HG02938 (cell line): Measurements from ENCODE around the gene SND1.

ENCODE experiments used
- ATAC-seq: cut with Tn5 transposase; IDR thresholded peaks from one replicate; pipeline ENCODE4 v1.9.1; 2021; ENCODE audit warnings: mild to moderate bottlenecking, moderate library complexity; ENCODE audit not compliant: unreplicated experiment

Gene SND1

GRCh38 chr7:127682140-127682539, 30.1 kb downstream of the SND1 start:
- ATAC-seq: no peak

DNA sequence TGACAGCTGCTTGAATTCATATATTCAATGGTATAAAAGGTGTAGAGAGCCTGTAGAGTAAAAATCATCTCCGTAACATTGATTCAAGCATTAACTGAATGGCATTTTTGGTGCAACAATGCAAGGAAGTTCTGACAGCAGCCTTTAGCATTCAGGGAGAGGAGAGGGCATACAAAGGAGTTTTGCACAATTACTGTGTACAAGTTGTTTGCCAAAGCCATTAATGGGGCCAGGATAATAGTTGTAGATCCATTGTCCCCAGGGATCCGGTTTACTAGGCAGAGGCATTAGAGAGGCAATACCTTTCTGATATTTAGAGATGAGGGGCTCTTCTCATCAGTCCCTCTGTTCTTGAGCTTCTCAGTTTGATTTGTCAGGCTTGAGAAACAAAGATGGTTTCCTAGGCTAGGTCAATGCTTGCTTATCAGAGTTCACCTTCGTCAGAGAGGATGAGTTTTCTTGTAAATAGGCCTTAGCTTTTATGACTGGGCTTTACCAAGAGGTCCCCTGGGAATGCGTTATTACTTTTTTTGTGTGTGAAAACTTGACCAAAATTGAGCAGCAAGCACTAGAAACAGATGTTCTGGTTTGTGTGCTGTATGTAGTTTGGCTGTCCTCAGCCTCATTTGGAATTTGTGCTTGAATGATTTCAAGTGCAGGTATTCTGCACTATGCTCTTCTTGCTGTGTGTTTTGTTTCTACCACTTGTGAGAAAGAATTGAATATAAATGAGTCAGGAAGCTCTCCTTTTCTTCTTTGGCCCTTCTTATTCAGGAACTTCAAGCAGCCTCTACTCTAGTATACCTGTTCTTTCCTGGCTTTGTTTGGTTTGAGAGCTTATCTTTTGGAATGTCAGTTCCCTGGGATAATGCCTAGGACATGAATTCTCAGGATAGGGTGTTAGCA, 32.0 kb downstream of the SND1 start:
- ATAC-seq: peak; percentile 81

GRCh38 chr7:127689194-127689772, 37.3 kb downstream of the SND1 start:
- ATAC-seq: no peak

GRCh38 chr7:127690337-127690736, 38.3 kb downstream of the SND1 start:
- no peak for ATAC-seq

- ATAC-seq: no peak
These were observed 38.8 kb downstream of the SND1 start for GRCh38 chr7:127690806-127691205.

- no peak for ATAC-seq
These were observed 40.2 kb downstream of the SND1 start for GRCh38 chr7:127692200-127692599.

DNA sequence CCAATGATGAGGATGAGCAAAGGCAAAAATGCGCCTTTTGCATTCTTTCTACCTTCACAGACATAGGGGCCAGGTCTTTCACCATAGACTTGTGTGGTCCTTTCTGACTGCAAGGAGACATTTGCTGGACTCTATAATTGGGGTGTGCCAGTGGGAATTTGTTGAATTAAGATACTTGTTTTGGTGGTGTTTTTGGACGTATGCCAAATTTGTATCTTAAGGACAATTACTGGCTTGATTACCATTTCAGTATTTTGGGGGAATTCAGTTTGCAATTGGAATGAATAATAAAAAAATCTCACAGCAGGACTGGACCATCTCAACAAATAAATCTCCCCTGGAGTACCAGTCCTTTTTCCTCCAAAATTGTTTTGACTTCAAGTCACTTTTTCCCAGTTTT, 47.9 kb downstream of the SND1 start:
- no peak for ATAC-seq

- no peak for ATAC-seq
These were observed 50.2 kb downstream of the SND1 start for GRCh38 chr7:127702052-127702652.

- ATAC-seq: no peak
These were observed 50.9 kb downstream of the SND1 start for GRCh38 chr7:127702938-127703337.

- no peak for ATAC-seq
These were observed 52.2 kb downstream of the SND1 start for GRCh38 chr7:127704211-127704610.

GRCh38 chr7:127705461-127705959, 53.5 kb downstream of the SND1 start:
- ATAC-seq: no peak

GRCh38 chr7:127706766-127707165, 54.8 kb downstream of the SND1 start:
- no peak for ATAC-seq

DNA sequence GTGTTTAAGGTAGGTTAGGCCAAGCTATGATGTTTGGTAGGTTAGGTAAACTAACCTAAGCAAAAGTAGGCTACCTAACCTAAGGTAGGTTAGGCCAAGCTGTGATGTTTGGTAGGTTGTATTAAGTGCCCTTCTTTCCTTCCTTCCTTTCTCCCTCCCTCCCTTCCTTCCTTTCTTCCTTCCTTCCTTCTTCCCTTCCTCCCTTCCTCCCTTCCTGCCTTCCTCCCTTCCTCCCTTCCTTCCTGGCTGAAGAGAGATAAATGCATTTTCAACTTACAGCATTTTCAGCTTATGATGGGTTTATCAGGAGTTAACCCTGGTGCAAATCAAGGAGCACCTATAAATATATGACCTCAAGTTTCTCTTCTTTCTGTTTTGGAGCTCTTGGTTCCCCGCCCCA, 56.2 kb downstream of the SND1 start:
- ATAC-seq: no peak

- peak; percentile 75 for ATAC-seq
These were observed 56.8 kb downstream of the SND1 start for GRCh38 chr7:127708788-127709187.

GRCh38 chr7:127710635-127711034, 58.6 kb downstream of the SND1 start:
- no peak for ATAC-seq

- ATAC-seq: no peak
These were observed 59.9 kb downstream of the SND1 start for GRCh38 chr7:127711872-127712271.

- ATAC-seq: no peak
These were observed 61.0 kb downstream of the SND1 start for GRCh38 chr7:127713006-127713405.

DNA sequence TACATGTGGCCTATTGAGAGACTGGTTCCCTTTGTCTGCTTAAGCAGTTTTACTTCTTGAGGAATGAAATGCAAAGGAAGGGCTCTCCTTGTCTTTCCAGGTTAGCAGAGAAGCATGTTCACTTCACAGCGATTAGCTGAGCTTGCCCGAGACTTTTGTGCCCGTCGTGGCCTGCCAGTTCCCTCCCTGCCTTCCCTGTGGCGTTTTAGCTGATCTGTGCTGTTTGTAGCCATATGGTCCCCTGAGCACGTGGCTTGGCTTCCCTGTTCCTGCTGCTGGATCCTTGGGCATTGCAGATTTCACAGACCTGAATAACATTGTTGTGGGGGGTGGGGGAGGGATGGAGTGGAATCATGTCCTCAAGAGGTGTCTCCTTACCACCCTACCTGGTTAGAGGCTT, 61.8 kb downstream of the SND1 start:
- no peak for ATAC-seq

DNA sequence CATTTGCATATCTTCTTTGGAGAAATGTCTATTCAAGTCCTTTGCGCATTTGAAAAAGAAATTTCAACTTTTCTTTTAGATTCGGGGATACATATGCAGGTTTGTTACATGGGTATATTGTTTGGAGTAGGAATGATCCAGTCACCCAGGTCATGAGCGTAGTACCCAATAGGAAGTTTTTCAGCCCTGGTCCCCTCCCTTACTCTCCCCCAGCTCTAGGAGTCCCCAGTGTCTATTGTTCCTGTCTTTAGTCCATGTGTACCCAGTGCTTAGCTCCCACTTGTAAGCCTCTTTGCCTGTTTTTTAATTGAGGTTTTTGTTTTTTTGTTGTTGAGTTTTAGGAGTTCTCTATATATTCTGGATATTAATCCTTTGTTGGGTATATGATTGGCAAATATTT, 63.3 kb downstream of the SND1 start:
- ATAC-seq: no peak

DNA sequence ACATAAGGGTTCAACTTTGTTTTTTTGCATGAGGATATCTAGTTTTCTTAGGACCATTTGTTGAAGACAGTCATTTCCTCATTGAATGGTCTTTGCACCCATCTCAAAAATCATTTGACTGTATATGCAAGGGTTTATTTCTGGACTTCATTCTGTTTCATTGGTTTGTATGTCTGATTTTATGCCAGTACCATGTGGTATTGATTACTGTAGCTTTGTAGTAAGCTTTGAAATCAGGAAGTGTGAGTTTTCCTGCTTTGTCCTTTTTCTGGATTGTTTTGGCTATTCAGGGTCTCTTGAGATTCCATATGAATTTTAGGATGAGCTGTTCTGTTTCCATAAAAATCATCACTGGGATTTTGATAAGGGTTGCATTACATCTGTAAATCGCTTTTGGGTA, 63.9 kb downstream of the SND1 start:
- no peak for ATAC-seq

DNA sequence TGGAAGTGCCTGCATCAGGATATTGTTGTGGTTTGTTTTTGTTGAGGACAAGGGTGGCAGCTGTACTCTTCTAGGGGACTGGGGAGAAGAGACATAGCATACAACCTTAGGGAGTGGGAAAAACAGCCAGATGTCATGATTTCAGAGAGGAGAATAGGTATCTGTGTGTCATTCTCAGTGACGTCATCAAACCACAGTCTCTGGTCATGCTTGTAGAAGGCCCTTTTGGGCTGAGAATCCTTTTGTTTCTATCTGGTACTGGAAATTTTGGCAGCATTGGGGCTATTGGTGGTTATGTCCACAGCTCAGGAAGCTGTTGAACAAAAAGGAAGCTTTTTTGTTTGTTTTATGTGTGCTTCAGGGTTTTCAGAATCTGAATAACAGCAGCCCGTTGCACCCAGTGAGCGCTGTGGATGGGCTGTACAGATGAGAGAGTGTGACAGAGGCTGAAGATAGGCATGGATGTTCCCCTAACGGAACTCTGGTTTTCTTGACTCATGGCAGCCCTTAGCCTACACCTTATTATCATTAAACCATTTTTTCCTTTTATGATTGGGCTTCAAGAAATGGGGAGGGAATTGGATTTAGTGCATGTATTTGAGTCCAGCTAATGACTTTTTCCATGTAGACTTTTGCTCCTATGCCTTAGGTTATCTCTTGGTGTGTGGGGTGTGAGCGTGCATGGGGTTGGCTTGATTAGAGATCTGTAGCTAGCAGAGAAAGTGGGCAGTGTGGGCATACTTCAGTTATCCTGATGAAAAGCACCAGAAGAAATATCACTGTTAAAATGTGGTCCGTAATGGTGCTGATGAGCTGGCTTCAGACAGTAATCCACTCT, 65.7 kb downstream of the SND1 start:
- no peak for ATAC-seq
